HG02588 (cell line): ENCODE results near the gene TNFRSF25.
"Not testable (repeated sequence)": the region's sequence is repeated elsewhere in the genome, so short reads cannot be mapped to it uniquely, and the experiment has no call there.

Source experiments
- ATAC-seq: cut with Tn5 transposase; IDR thresholded peaks from one replicate; pipeline ENCODE4 v1.9.1; 2021; ENCODE audit warnings: mild to moderate bottlenecking, moderate library complexity; ENCODE audit not compliant: unreplicated experiment

The TNFRSF25 gene

GRCh38 chr1:6470132-6471085 is 4.4 kb upstream of the TNFRSF25 start:
- no peak for ATAC-seq

DNA sequence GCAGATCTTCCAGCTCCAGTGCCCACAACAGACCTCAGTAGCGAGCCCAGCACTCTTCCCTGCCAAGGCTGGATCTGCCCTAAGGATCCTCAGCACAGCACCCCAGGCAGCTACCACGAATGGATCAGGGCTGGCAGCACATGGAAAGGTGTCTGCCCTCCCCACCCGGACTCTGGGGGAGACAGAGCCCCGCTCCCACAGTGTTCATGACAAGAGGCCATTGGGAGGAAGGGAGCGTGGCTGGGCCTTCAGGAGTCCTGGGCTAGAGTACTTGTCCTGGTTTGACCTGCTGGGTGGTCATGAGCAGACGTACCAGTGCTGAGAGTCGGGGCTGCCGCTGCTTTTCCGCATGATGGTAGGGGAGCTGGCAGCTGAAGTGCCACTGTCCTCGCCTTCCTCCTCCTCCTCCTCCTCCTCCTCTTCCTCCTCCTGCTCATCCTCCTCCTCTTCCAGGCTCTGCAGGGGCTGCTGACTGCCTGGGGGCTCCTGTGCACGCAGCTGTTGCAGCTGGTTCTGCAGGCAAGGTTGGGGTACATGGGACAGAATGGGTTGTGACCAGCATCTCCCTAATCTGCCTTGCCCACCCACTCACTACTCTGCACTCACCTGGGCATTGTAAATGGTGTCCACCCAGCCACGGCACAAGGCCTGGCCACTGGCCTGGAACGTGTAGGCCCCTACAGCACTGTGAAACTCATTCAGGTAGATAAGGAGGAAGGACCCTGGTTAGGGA is 2.9 kb upstream of the TNFRSF25 start:
- ATAC-seq = no peak

DNA sequence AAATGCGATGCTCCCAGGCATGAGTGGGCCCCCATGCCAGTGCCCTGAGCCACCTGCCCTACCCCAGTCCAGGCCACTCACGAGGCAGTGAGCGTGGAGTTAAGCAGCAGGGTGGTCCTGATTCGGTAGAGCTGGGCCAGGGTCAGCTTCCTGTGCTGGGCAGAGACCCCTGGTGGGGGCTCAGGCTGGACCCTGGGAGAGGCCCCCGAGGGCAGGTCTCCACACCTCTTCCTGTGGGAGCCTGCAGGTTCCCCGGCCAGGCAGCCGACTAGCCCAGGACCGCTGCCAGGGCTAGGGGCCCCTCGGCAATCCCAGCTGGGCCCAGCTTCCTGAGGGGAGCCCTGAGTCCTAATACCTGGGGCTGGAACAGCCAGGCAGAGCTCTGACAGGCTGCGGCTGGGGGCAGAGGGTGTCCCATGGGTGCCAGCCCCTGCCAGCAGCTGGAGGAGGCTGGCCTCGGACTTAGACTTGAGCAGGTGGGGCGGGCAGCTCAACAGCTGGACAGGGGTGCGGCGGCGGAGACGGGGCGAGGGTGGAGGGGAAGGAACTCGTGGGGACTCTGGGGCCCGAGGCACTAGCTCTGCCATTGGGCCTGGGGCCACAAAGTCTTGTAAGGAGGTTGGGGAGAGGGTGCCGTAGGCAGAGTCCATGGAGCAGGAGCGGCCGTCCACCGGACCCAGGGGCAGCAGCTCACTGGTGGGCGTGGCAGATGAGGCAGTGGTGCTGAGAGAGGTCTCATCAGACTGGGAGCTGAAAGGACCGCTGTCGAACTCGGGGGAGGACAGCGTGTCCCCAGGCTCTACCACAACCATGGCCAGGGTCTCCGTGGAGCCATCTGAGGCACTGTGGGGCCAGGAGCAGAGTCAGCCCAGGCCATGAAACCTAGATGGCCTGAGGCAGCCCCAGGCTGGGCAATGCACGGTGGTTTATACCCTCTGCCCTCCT is 2.0 kb upstream of the TNFRSF25 start:
- no peak for ATAC-seq

DNA sequence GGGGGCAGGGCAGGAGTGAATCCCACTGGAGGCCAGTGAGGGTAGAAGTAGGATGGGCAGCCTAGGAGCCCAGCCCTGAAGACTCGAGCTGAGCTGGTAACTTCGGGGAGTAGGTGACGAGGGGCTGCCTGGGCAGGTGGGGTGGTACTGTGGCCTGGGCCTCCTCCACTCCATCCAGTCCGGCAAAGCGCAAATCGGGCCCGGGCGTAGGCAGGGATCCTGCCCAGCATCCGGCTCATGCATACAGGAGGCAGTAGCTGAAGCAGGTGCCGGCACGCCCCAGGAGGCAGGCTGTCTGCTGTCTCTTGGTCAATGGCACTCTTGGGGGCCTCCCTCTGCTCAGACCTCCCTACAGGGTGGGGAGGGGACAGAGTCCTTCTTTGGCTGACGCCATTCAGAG is 1.3 kb upstream of the TNFRSF25 start:
- ATAC-seq = no peak

DNA sequence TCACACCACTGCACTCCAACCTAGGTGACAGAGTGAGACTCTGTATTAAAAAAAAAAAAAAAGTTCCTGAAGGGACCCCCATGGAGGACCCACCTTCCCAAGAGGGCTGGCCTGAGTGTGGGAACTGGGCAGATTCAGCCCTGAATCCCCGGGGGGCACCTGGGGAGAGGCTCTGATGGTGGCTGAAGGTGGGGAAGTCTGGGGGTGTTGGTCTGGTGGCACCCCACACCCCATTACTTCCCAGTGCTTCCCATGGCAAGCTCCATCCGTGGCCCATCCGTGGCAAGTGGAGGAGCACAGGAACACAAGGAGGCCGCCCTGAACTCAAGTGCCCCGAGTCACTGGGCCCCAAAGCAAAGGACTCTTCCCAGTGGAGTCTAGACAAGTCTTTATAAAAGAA is 778 bp upstream of the TNFRSF25 start:
- ATAC-seq = no peak

DNA sequence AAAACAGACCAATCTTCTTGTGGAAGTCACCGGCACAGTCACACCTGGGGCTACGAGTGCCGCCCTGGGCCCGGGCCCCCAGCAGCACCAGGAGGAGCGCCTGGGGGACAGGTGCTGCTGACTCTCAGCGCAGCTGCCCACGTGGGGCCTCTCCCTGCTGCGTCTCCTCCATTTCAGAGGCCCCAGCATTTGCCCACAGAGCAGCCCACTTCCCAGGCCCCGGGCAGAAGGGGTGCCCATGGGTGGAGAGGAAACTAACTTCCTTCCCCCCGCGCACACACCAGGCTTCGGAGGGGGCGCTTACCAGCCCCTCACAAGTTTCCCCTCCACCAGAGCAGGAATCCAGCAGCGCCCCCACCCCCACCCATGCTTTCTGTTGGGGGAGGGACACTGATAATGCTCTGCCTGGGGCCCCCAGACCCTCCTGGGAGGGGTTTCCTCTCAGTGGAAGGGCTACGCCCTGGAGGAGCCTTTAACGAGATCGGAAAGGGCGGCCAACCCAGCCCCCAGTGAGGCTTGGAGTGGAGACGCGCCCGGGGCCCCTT is 440 bp downstream of the TNFRSF25 start:
- ATAC-seq = no peak

- no peak for ATAC-seq
Measured at GRCh38 chr1:6464915-6465314, 1.1 kb downstream of the TNFRSF25 start.

DNA sequence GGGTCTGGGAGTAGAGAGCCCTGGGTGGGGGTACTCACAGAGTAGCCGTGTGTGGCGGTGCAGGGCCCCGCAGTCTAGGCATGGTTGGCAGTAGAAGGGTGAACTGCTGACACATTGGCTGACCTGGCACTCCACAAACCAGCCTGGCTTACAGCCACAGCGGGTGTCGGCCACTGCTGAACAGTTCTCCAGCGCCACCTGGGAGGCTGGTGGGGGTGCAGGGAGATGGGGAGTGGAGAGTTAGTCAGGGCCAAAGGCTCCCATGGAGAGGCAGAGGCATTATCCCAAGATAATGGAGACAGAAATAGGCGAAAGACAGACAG is 1.5 kb downstream of the TNFRSF25 start:
- ATAC-seq = no peak

- ATAC-seq = no peak
Measured at GRCh38 chr1:6463120-6463412, 2.9 kb downstream of the TNFRSF25 start.

GRCh38 chr1:6462412-6463119 is 3.4 kb downstream of the TNFRSF25 start:
- no peak for ATAC-seq

GRCh38 chr1:6461538-6462411 is 4.2 kb downstream of the TNFRSF25 start:
- no peak for ATAC-seq

- no peak for ATAC-seq
Measured at GRCh38 chr1:6461051-6461530, 4.9 kb downstream of the TNFRSF25 start.

DNA sequence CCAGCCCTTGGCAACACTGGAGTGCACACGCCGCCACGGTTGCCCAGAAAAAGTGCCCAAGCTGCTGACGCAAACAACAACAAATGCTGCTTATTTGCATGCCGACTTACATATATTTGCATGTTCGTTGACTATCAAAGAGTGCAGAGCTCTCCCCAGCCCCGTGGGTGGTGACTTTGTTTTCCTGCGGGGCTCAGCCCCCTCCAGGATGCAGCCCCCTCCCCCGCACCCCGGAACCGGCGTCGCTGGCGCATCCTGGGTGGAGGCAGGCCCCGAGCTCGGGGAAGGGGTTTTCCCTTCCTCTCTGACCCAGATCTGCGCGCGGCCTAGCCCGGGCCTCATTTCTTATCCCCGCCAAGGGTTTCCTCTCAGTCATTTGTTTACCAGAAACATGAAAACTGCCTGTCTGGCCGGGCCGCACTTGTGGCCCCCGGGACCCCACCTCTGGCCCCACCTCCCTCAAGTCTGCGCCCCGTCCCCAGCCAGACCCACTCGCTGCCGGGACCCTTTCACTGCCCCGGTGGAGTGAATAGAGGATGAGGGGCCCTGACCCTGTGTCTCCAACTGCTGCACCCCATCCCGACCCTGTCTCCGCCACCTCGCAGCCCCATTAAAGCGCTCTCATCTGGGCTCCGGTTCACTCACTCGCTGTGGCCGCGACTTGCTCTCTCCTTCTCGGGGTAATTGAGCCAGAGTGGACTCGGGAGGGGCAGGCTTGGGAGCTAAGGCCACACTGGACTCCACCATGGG is 5.5 kb downstream of the TNFRSF25 start:
- no peak for ATAC-seq

DNA sequence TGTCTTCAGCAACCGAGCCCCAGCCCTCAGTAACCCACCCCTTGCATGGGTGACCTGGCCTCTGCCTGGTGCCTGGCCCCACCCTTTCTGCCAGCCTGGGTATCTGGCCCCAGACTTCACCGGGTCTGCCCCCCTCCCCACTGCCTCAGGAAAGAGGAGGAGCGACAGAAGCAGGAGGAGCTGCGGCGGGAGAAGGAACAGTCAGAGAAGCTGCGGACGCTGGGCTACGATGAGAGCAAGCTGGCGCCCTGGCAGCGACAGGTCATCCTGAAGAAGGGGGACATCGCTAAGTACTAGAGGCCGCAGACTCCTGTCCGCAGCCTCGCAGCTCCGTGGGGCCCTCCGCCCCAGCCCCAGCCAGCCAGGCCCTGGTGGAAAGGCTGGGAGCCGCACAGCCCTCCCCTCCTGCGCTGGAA is 6.1 kb downstream of the TNFRSF25 start:
- no peak for ATAC-seq

GRCh38 chr1:6456800-6457466 is 9.0 kb downstream of the TNFRSF25 start:
- no peak for ATAC-seq

DNA sequence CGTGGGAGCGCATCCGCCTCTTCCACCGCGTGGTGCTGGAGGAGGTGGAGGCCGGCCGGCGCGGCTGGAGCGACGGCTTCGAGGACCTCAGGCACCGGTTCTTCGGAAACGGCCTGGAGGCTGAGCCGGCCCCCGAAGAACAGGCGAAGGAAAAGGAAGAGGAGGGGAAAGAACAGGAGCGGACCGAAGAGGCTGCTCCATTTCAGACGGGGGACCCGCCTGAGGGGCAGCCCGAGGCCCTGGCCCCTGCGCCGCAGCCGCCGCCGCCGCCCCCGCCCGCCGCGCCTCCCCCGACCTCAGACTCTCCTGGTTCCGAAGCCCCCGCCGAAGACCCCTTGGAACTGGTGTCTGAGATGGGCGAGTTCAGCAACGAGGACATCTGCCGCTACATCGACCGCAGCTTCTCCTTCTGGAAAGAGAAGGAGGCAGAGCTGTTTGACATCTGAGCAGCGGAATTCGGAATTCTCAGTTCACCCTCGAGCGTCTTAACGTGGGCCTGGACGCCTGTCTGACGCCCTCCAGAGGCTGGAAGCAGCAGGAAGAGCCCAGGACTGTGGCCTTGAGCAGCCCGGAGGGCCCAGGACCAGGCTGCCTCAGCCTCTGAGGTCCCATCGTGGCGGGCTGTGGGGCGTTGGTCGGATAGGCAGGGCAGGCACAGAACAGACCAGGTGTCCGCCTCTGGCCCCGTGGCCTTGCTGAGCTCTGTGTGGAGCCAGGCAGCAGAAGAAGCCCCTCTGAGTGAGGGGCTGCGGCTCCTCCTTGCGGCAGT is 10.0 kb downstream of the TNFRSF25 start:
- ATAC-seq = not testable (repeated sequence)
